ENCODE data around the gene TBXA2R.
"Not testable (repeated sequence)": the region's sequence is repeated elsewhere in the genome, so short reads cannot be mapped to it uniquely, and the experiment has no call there.

Gene TBXA2R

GRCh38 chr19:3606690-3607289 lies at the start of gene TBXA2R:
Gene TBXA2R (minus strand): TSS chr19:3606875. CDS start chr19:3600634, 6,241 bp downstream.
- DNase-seq = peak in 24 of 56 donors; percentile 2 to 67 (median 19)

GRCh38 chr19:3656073-3656746 lies 49.5 kb upstream of the TBXA2R start:
- DNase-seq = no peak

GRCh38 chr19:3655402-3656072 lies 48.9 kb upstream of the TBXA2R start:
- peak in 44 of 56 donors; percentile 3 to 93 (median 50) for DNase-seq

GRCh38 chr19:3653865-3654513 lies 47.3 kb upstream of the TBXA2R start:
- no peak for DNase-seq

- no peak for DNase-seq
Observed at GRCh38 chr19:3653081-3653795, 46.6 kb upstream of the TBXA2R start.

- DNase-seq = no peak
Observed at GRCh38 chr19:3652422-3652821, 45.7 kb upstream of the TBXA2R start.

GRCh38 chr19:3651684-3652083 lies 45.0 kb upstream of the TBXA2R start:
- DNase-seq = no peak

- no peak for DNase-seq
Observed at GRCh38 chr19:3649888-3650287, 43.2 kb upstream of the TBXA2R start.

GRCh38 chr19:3648037-3648905 lies 41.6 kb upstream of the TBXA2R start:
- DNase-seq = no peak

GRCh38 chr19:3647102-3647501 lies 40.4 kb upstream of the TBXA2R start:
- not testable (repeated sequence) for DNase-seq

GRCh38 chr19:3646336-3647092 lies 39.8 kb upstream of the TBXA2R start:
- DNase-seq = no peak

GRCh38 chr19:3645726-3646125 lies 39.1 kb upstream of the TBXA2R start:
- no peak for DNase-seq

GRCh38 chr19:3645067-3645396 lies 38.4 kb upstream of the TBXA2R start:
- DNase-seq = no peak

- peak in 55 of 56 donors; percentile 12 to 97 (median 87) for DNase-seq
Observed at GRCh38 chr19:3644351-3645066, 37.8 kb upstream of the TBXA2R start.

- DNase-seq = no peak
Observed at GRCh38 chr19:3643674-3644313, 37.1 kb upstream of the TBXA2R start.

GRCh38 chr19:3642987-3643673 lies 36.5 kb upstream of the TBXA2R start:
- DNase-seq = peak in 4 of 56 donors; percentile 5 to 46 (median 11)

GRCh38 chr19:3642296-3642695 lies 35.6 kb upstream of the TBXA2R start:
- peak in 16 of 56 donors; percentile 8 to 59 (median 24) for DNase-seq

Measured in nucleus accumbens (tissue), 56 donors.